Effector CD8-positive, alpha-beta T cell (primary cell): ENCODE data around the gene DCD.
A peak's percentile ranks its signal among the peaks of the same experiment; 100 is the strongest.

Source experiments
- DNase-seq: peaks from one replicate; lab custom pipeline; 2025; lab: John Stamatoyannopoulos, UW

DCD gene

GRCh38 chr12:54606556-54606955 lies 41.6 kb downstream of the DCD start:
- no peak for DNase-seq

- no peak for DNase-seq
These were observed 42.8 kb downstream of the DCD start for GRCh38 chr12:54605138-54605970.

GRCh38 chr12:54604436-54604835 lies 43.7 kb downstream of the DCD start:
- no peak for DNase-seq

- no peak for DNase-seq
These were observed 44.3 kb downstream of the DCD start for GRCh38 chr12:54603872-54604271.

GRCh38 chr12:54603173-54603814 lies 44.9 kb downstream of the DCD start:
- DNase-seq = peak; percentile 41

GRCh38 chr12:54602661-54603060 lies 45.5 kb downstream of the DCD start:
- DNase-seq = no peak

GRCh38 chr12:54601841-54602240 lies 46.3 kb downstream of the DCD start:
- DNase-seq = no peak

- DNase-seq = no peak
These were observed 49.2 kb downstream of the DCD start for GRCh38 chr12:54598970-54599369.

GRCh38 chr12:54596526-54596946 lies 51.6 kb downstream of the DCD start:
- peak; percentile 23 for DNase-seq

- no peak for DNase-seq
These were observed 52.7 kb downstream of the DCD start for GRCh38 chr12:54595471-54595870.
